ENCODE results near the gene KRTAP13-3. TPM values are rescaled to one million over a fixed set of nuclear protein-coding genes. Genes with fewer than 3 reads are reported as not detected.

Gene KRTAP13-3
- total RNA-seq, 1 experiment from 2014 or later: not detected

DNA sequence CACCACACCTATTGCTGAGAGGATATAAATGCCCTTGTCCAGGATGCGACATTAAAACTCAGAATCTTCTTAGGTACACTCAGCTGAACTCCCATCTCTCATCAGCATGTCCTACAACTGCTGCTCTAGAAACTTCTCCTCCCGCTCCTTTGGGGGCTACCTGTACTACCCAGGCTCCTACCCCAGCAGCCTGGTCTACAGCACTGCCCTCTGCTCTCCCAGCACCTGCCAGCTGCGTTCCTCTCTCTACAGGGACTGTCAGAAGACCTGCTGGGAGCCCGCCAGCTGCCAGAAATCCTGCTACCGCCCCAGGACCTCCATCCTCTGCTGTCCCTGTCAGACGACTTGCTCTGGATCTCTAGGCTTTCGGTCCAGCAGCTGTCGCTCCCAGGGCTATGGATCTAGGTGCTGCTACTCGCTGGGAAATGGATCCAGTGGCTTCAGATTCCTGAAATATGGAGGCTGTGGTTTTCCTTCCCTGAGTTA, 4.5 kb upstream of the KRTAP13-3 start, which contains the start of gene KRTAP13-4:
Gene KRTAP13-4, plus strand, starts transcription at position 51 of the 486 bp plus-strand sequence. Its CDS starts 56 bp downstream, at position 107.
- intact Hi-C loops (cut with micrococcal nuclease; ENCODE audit: unreplicated experiment): no loop called here
- no peaks in the 10 kb centered on the region for H3K9me3 ChIP-seq (ENCODE audit: control insufficient read depth, insufficient read depth, low read depth, low read length)
- ATAC-seq (no peak), DNase-seq (ENCODE audit: low read depth, low spot score) (no peak)
- ChIA-PET CTCF (no interaction called here), POLR2A (no interaction called here)
- no peaks in the 10 kb centered on the region for H3K4me1 ChIP-seq (ENCODE audit: control insufficient read depth, insufficient read depth, low read length)
- BruUV-seq (replicated peaks): no TSS peak
- H3K27ac ChIP-seq (ENCODE audit: low read length): no peak within 1 kb of the TSS
- no peaks in the 10 kb centered on the region for H3K36me3 ChIP-seq (ENCODE audit: control insufficient read depth, insufficient read depth, low read length)
- in situ Hi-C loops (cut with HindIII; ENCODE audit: low pct_unique_long_range_greater_than_20kb, low sequenced_read_pairs): no loop called here
- TF ChIP-seq POLR2AphosphoS5 (IDR thresholded peaks at IDR 0.05; ENCODE audit: low read depth, low read length) (no peak), SIN3A (IDR thresholded peaks at IDR 0.05; ENCODE audit: borderline replicate concordance, insufficient read depth, low read depth, low read length) (no peak), TCF7L2 (IDR thresholded peaks at IDR 0.05; ENCODE audit: low read depth, low read length) (no peak)
- TF ChIP-seq, protein P1, sequence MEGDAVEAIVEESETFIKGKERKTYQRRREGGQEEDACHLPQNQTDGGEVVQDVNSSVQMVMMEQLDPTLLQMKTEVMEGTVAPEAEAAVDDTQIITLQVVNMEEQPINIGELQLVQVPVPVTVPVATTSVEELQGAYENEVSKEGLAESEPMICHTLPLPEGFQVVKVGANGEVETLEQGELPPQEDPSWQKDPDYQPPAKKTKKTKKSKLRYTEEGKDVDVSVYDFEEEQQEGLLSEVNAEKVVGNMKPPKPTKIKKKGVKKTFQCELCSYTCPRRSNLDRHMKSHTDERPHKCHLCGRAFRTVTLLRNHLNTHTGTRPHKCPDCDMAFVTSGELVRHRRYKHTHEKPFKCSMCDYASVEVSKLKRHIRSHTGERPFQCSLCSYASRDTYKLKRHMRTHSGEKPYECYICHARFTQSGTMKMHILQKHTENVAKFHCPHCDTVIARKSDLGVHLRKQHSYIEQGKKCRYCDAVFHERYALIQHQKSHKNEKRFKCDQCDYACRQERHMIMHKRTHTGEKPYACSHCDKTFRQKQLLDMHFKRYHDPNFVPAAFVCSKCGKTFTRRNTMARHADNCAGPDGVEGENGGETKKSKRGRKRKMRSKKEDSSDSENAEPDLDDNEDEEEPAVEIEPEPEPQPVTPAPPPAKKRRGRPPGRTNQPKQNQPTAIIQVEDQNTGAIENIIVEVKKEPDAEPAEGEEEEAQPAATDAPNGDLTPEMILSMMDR (IDR thresholded peaks at IDR 0.05): no peak
- TF ChIP-seq, protein P2, sequence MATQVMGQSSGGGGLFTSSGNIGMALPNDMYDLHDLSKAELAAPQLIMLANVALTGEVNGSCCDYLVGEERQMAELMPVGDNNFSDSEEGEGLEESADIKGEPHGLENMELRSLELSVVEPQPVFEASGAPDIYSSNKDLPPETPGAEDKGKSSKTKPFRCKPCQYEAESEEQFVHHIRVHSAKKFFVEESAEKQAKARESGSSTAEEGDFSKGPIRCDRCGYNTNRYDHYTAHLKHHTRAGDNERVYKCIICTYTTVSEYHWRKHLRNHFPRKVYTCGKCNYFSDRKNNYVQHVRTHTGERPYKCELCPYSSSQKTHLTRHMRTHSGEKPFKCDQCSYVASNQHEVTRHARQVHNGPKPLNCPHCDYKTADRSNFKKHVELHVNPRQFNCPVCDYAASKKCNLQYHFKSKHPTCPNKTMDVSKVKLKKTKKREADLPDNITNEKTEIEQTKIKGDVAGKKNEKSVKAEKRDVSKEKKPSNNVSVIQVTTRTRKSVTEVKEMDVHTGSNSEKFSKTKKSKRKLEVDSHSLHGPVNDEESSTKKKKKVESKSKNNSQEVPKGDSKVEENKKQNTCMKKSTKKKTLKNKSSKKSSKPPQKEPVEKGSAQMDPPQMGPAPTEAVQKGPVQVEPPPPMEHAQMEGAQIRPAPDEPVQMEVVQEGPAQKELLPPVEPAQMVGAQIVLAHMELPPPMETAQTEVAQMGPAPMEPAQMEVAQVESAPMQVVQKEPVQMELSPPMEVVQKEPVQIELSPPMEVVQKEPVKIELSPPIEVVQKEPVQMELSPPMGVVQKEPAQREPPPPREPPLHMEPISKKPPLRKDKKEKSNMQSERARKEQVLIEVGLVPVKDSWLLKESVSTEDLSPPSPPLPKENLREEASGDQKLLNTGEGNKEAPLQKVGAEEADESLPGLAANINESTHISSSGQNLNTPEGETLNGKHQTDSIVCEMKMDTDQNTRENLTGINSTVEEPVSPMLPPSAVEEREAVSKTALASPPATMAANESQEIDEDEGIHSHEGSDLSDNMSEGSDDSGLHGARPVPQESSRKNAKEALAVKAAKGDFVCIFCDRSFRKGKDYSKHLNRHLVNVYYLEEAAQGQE (IDR thresholded peaks at IDR 0.05; ENCODE audit: insufficient read depth in 1 of 2, low read depth in 2 of 2, low read length in 1 of 2): no peak
- H3K4me3 ChIP-seq (ENCODE audit: low read depth in 2 of 2, low read length in 2 of 2): no peak within 1 kb of the TSS
- no peaks in the 10 kb centered on the region for H3K27me3 ChIP-seq (ENCODE audit: control insufficient read depth, insufficient read depth, low read length)

DNA sequence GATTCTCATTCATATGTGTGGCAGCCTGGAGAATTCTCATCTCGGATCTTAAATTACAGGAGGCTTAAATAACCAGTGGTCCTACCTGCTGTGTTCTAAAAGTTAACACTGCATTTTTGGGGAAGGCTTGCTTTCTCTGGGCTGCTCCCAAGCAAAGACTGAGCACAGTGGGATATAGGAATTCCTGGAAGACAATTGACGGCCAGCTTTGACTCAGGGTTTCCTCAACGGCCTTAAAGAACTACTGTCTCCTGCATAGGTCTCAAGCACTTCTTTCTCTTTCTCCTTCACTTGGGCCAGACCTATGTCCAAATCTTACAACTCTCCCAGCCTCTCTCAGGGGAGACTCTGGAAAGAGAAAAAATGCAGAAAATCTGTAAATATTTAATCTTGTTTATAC, 1.0 kb upstream of the KRTAP13-3 start:
- no peak for ATAC-seq
- H3K27ac ChIP-seq (ENCODE audit: low read length): no peak overlapping the region
- intact Hi-C loops (cut with micrococcal nuclease; ENCODE audit: unreplicated experiment) (no loop called here), in situ Hi-C loops (cut with HindIII; ENCODE audit: low pct_unique_long_range_greater_than_20kb, low sequenced_read_pairs) (no loop called here)
- H3K4me1 ChIP-seq (ENCODE audit: control insufficient read depth, insufficient read depth, low read length): no peaks in the 10 kb centered on the region
- H3K36me3 ChIP-seq (ENCODE audit: control insufficient read depth, insufficient read depth, low read length): no peaks in the 10 kb centered on the region
- H3K4me3 ChIP-seq (ENCODE audit: low read depth in 2 of 2, low read length in 2 of 2): no peak overlapping the region
- no peaks in the 10 kb centered on the region for H3K27me3 ChIP-seq (ENCODE audit: control insufficient read depth, insufficient read depth, low read length)
- BruUV-seq (replicated peaks): no TSS peak
- DNase-seq (ENCODE audit: low read depth, low spot score): no peak
- POLR2A ChIA-PET: no interaction called here
- no peaks in the 10 kb centered on the region for H3K9me3 ChIP-seq (ENCODE audit: control insufficient read depth, insufficient read depth, low read depth, low read length)
- TF ChIP-seq, protein P1 (IDR thresholded peaks at IDR 0.05): no peak
- TF ChIP-seq SIN3A (IDR thresholded peaks at IDR 0.05; ENCODE audit: borderline replicate concordance, insufficient read depth, low read depth, low read length) (no peak), TCF7L2 (IDR thresholded peaks at IDR 0.05; ENCODE audit: low read depth, low read length) (no peak), POLR2AphosphoS5 (IDR thresholded peaks at IDR 0.05; ENCODE audit: low read depth, low read length) (no peak)
- TF ChIP-seq, protein P2 (IDR thresholded peaks at IDR 0.05; ENCODE audit: insufficient read depth in 1 of 2, low read depth in 2 of 2, low read length in 1 of 2): no peak
- CTCF ChIA-PET: no interaction called here
